Measurements from ENCODE around the gene HSD17B1. TPM values are rescaled to one million over a fixed set of nuclear protein-coding genes. Genes with fewer than 3 reads are reported as not detected.
A peak's percentile ranks its signal among the peaks of the same experiment; 100 is the strongest.

HSD17B1 gene
- total RNA-seq, 1 experiment from 2014 or later = 1.5 TPM

DNA sequence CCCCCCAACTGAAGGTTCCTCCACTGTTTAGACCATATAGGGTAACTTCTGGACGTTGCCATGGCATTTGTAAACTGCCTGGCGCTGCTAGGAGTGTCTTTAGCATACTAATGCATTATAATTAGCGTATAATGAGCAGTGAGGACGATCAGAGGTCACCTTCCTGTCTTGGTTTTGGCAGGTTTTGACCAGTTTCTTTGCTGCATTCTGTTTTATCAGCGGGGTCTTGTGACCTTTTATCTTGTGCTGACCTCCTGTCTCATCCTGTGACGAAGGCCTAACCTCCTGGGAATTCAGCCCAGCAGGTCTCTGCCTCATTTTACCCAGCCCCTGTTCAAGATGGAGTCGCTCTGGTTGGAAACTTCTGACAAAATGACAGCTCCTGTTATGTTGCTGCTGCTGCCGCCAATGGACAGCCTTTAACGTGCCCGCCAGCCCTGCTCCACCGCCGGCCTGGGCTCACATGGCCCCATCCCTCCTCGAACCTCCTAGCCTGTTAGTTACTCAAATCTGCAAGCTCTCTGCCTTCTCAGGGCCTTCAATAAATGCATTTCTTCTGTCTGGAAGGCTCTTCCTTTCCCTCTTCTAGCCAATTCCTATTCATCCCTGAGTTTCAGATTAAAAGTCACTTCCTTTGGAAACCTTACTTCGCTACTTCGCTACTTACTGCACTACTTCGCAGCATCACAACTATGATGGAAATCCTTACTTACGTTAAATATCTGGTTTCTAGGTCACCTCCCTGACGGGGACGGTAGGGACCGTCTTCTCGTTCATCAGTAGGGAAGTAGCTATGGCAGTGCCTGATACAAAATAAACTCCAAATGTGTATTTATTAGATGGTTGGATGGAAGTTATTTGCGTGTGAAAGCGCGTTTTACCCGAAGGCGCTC, 17.3 kb upstream of the HSD17B1 start (continued):
- TF ChIP-seq TEAD4 (CRISPR knock-in tag; IDR thresholded peaks at IDR 0.05) = no peak

DNA sequence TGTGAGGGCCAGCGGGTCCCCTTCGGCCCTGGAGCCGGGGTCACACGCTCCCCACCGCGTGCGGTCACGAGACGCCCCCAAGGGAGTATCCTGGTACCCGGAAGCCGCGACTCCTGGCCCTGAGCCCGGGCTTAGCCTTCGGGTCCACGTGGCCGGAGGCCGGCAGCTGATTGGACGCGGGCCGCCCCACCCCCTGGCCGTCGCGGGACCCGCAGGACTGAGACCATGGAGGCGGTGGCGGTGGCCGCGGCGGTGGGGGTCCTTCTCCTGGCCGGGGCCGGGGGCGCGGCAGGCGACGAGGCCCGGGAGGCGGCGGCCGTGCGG, 16.7 kb upstream of the HSD17B1 start, which contains the start of gene NAGLU:
TSS of gene NAGLU (plus strand) at position 194 of the 324 bp plus-strand sequence. CDS start at position 226, 32 bp downstream.
- Mint-ChIP-seq H3K4me3 (peak within 1 kb of the TSS; percentile 74), H3K36me3 (peaks cover 5% of the 10 kb centered on the region; the same call in 1 of the 2 replicates)
- peak; percentile 46; the same call in 1 of the 2 replicates for TF ChIP-seq SP1 (CRISPR knock-in tag; conservative IDR thresholded peaks at IDR 0.05)
- TF ChIP-seq, protein P1, sequence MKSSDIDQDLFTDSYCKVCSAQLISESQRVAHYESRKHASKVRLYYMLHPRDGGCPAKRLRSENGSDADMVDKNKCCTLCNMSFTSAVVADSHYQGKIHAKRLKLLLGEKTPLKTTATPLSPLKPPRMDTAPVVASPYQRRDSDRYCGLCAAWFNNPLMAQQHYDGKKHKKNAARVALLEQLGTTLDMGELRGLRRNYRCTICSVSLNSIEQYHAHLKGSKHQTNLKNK (CRISPR knock-in tag; IDR thresholded peaks at IDR 0.05) = no peak
- peak; percentile 84 for TF ChIP-seq ETV6 (CRISPR knock-in tag; IDR thresholded peaks at IDR 0.05)
- TF ChIP-seq MXD4 (CRISPR knock-in tag; IDR thresholded peaks at IDR 0.05; ENCODE audit: borderline replicate concordance) = no peak
- no peak for TF ChIP-seq IRF2 (CRISPR knock-in tag; IDR thresholded peaks at IDR 0.05; ENCODE audit: borderline replicate concordance, low read depth)
- no peak for TF ChIP-seq FOXJ3 (CRISPR knock-in tag; IDR thresholded peaks at IDR 0.05; ENCODE audit: borderline replicate concordance)
- TF ChIP-seq, protein P2, sequence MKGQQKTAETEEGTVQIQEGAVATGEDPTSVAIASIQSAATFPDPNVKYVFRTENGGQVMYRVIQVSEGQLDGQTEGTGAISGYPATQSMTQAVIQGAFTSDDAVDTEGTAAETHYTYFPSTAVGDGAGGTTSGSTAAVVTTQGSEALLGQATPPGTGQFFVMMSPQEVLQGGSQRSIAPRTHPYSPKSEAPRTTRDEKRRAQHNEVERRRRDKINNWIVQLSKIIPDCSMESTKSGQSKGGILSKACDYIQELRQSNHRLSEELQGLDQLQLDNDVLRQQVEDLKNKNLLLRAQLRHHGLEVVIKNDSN (CRISPR knock-in tag; IDR thresholded peaks at IDR 0.05) = peak; percentile 96
- no peak for TF ChIP-seq TEAD1 (CRISPR knock-in tag; IDR thresholded peaks at IDR 0.05)
- TF ChIP-seq, protein P3, sequence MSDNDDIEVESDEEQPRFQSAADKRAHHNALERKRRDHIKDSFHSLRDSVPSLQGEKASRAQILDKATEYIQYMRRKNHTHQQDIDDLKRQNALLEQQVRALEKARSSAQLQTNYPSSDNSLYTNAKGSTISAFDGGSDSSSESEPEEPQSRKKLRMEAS (CRISPR knock-in tag; IDR thresholded peaks at IDR 0.05) = peak; percentile 58
- TF ChIP-seq ESRRA (CRISPR knock-in tag; IDR thresholded peaks at IDR 0.05; ENCODE audit: borderline replicate concordance) = 0 out of 2 replicates have a peak, but pooled peaks have one; percentile 7
- TF ChIP-seq, protein P4, sequence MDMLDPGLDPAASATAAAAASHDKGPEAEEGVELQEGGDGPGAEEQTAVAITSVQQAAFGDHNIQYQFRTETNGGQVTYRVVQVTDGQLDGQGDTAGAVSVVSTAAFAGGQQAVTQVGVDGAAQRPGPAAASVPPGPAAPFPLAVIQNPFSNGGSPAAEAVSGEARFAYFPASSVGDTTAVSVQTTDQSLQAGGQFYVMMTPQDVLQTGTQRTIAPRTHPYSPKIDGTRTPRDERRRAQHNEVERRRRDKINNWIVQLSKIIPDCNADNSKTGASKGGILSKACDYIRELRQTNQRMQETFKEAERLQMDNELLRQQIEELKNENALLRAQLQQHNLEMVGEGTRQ (CRISPR knock-in tag; IDR thresholded peaks at IDR 0.05) = peak; percentile 97
- TF ChIP-seq, protein P5, sequence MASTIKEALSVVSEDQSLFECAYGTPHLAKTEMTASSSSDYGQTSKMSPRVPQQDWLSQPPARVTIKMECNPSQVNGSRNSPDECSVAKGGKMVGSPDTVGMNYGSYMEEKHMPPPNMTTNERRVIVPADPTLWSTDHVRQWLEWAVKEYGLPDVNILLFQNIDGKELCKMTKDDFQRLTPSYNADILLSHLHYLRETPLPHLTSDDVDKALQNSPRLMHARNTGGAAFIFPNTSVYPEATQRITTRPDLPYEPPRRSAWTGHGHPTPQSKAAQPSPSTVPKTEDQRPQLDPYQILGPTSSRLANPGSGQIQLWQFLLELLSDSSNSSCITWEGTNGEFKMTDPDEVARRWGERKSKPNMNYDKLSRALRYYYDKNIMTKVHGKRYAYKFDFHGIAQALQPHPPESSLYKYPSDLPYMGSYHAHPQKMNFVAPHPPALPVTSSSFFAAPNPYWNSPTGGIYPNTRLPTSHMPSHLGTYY (CRISPR knock-in tag; IDR thresholded peaks at IDR 0.05) = no peak
- TF ChIP-seq SOX15 (CRISPR knock-in tag; IDR thresholded peaks at IDR 0.05) = no peak
- TF ChIP-seq, protein P6, sequence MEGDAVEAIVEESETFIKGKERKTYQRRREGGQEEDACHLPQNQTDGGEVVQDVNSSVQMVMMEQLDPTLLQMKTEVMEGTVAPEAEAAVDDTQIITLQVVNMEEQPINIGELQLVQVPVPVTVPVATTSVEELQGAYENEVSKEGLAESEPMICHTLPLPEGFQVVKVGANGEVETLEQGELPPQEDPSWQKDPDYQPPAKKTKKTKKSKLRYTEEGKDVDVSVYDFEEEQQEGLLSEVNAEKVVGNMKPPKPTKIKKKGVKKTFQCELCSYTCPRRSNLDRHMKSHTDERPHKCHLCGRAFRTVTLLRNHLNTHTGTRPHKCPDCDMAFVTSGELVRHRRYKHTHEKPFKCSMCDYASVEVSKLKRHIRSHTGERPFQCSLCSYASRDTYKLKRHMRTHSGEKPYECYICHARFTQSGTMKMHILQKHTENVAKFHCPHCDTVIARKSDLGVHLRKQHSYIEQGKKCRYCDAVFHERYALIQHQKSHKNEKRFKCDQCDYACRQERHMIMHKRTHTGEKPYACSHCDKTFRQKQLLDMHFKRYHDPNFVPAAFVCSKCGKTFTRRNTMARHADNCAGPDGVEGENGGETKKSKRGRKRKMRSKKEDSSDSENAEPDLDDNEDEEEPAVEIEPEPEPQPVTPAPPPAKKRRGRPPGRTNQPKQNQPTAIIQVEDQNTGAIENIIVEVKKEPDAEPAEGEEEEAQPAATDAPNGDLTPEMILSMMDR (IDR thresholded peaks at IDR 0.05) = no peak
- TF ChIP-seq, protein P7, sequence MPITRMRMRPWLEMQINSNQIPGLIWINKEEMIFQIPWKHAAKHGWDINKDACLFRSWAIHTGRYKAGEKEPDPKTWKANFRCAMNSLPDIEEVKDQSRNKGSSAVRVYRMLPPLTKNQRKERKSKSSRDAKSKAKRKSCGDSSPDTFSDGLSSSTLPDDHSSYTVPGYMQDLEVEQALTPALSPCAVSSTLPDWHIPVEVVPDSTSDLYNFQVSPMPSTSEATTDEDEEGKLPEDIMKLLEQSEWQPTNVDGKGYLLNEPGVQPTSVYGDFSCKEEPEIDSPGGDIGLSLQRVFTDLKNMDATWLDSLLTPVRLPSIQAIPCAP (CRISPR knock-in tag; IDR thresholded peaks at IDR 0.05) = peak; percentile 59; the same call in 1 of the 2 replicates
- no peak for TF ChIP-seq NFE2L1 (CRISPR knock-in tag; IDR thresholded peaks at IDR 0.05)
- TF ChIP-seq RORB (CRISPR knock-in tag; IDR thresholded peaks at IDR 0.05) = no peak
- TF ChIP-seq, protein P8, sequence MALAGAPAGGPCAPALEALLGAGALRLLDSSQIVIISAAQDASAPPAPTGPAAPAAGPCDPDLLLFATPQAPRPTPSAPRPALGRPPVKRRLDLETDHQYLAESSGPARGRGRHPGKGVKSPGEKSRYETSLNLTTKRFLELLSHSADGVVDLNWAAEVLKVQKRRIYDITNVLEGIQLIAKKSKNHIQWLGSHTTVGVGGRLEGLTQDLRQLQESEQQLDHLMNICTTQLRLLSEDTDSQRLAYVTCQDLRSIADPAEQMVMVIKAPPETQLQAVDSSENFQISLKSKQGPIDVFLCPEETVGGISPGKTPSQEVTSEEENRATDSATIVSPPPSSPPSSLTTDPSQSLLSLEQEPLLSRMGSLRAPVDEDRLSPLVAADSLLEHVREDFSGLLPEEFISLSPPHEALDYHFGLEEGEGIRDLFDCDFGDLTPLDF (CRISPR knock-in tag; IDR thresholded peaks at IDR 0.05) = 0 out of 2 replicates have a peak, but pooled peaks have one; percentile 31
- TF ChIP-seq, protein P9, sequence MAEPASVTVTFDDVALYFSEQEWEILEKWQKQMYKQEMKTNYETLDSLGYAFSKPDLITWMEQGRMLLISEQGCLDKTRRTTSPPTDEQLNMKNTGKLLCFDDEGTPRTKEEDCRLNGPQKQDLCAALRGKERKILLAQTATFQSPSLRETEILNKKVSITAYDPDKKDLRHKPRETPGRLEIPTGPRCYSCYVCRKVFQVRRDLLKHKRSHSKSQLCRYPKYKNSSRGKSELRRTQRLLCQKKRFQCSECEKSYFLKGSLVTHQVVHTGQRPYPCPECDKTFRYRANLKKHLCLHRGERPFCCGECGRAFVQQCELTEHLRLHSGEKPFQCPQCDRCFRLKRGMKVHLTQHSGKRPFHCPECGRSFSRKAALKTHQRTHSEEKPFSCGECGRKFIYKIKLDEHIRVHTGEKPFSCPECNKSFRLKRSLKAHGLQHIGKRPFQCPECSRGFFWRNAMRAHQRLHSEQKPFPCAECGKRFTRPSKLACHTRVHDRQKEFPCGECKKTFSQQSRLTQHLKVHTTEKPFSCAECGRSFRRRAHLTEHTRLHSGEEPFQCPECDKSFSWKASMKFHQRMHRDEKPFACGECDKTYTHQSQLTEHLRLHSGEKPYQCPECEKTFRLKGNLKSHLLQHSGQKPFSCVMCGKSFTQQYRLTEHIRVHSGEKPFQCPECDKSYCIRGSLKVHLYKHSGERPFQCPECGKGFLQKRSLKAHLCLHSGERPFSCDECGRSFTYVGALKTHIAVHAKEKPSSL (CRISPR knock-in tag; conservative IDR thresholded peaks at IDR 0.05) = no peak
- no peak for TF ChIP-seq MYBL2 (CRISPR knock-in tag; IDR thresholded peaks at IDR 0.05)
- no peak for TF ChIP-seq TCF7 (CRISPR knock-in tag; IDR thresholded peaks at IDR 0.05; ENCODE audit: low read depth)
- 0 out of 2 replicates have a peak, but pooled peaks have one; percentile 25 for TF ChIP-seq CREB1 (CRISPR knock-in tag; IDR thresholded peaks at IDR 0.05)
- TF ChIP-seq ZNF416 (CRISPR knock-in tag; IDR thresholded peaks at IDR 0.05) = no peak
- TF ChIP-seq OVOL2 (CRISPR knock-in tag; IDR thresholded peaks at IDR 0.05; ENCODE audit: borderline replicate concordance) = no peak
- TF ChIP-seq CREM (CRISPR knock-in tag; IDR thresholded peaks at IDR 0.05) = 0 out of 2 replicates have a peak, but pooled peaks have one; percentile 46
- no peak for TF ChIP-seq NR3C1 (CRISPR knock-in tag; conservative IDR thresholded peaks at IDR 0.05; ENCODE audit: low read depth)

More for the DNA sequence above, 16.7 kb upstream of the HSD17B1 start, which contains the start of gene NAGLU:
- no peaks in the 10 kb centered on the region for H3K9me3 Mint-ChIP-seq
- ChIA-PET CTCF (interaction anchor here (0.7 to 7.1 kb wide), 12 partner anchors 9 to 355 kb away, joined by 3 to 65 read pairs (median 3); partner anchors contain the start of genes CAVIN1, KCNH4, PSMC3IP and STAT3), POLR2A (interaction anchor here (0.5 to 2.3 kb wide), 4 partner anchors 13 to 170 kb away, joined by 3 to 15 read pairs (median 4); no protein-coding TSS in a partner anchor)
- ATAC-seq (peak; percentile 90), DNase-seq (ENCODE audit: low spot score) (peak; percentile 86)
- H3K27ac Mint-ChIP-seq = peak within 1 kb of the TSS; percentile 85
- peaks cover 22% of the 10 kb centered on the region for H3K27me3 Mint-ChIP-seq (ENCODE audit: low read depth)
- H3K4me1 Mint-ChIP-seq = peaks cover 31% of the 10 kb centered on the region
